Left ventricle myocardium inferior (tissue), 1 donor: ENCODE data around the gene INPP4A. TPM values are rescaled to one million over a fixed set of nuclear protein-coding genes. Genes with fewer than 3 reads are reported as not detected.

Experiments used
- DNase-seq: peaks from one replicate; pipeline ENCODE4 v3.0.0-alpha.2; 2020
- H3K27ac ChIP-seq: fragments of 200-600 bp; replicated peaks from 2 replicates; pipeline ENCODE4 v1.8.0; 2021
- H3K27me3 ChIP-seq: fragments of 200-600 bp; 2 replicates; pipeline ENCODE4 v1.8.0; 2021; ENCODE audit warnings: low read depth
- H3K36me3 ChIP-seq: fragments of 200-600 bp; 2 replicates; pipeline ENCODE4 v1.8.0; 2021
- H3K4me1 ChIP-seq: fragments of 200-600 bp; 2 replicates; pipeline ENCODE4 v1.8.0; 2021
- H3K4me3 ChIP-seq: fragments of 200-600 bp; 2 replicates; pipeline ENCODE4 v1.8.0; 2021; ENCODE audit warnings: mild to moderate bottlenecking, moderate library complexity
- H3K9me3 ChIP-seq: fragments of 200-600 bp; replicated peaks from 2 replicates; pipeline ENCODE4 v1.8.0; 2021
- CTCF ChIP-seq: fragments of 200-600 bp; IDR thresholded peaks from 2 replicates; pipeline ENCODE4 v1.8.0; 2021; ENCODE audit warnings: antibody characterized with exemption, mild to moderate bottlenecking, borderline replicate concordance
- intact Hi-C: fragments of 100-400 bp; cut with micrococcal nuclease; formaldehyde crosslinking; loops from one replicate; pipeline ENCODE4 v1.11.0; 2022
- total RNA-seq: library from RNA; stranded (reverse); fragmentation: NEBNext Ultra II Directional; extraction: Animal tissue kit (Norgen Biotek cat#: 25700); gene quantifications from one replicate; pipeline ENCODE4 v1.2.1, GENCODE V29; 2021
- donor health status: DM: no; HTN: yes; CAD: no; lungs with severe emphysema.

The INPP4A gene
- total RNA-seq, 1 donor from 2014 or later = 20.8 TPM

GRCh38 chr2:98480598-98480997 is 35.9 kb downstream of the INPP4A start:
- Histone ChIP-seq H3K4me1 (peaks cover 89% of the 10 kb centered on the region), H3K27me3 (no peaks in the 10 kb centered on the region), H3K27ac (no peak overlapping the region), H3K4me3 (no peak overlapping the region), H3K36me3 (no peaks in the 10 kb centered on the region), H3K9me3 (no peaks in the 10 kb centered on the region)
- intact Hi-C loops = no loop called here
- no peak for DNase-seq
- no peak for TF ChIP-seq CTCF

GRCh38 chr2:98482362-98482761 is 37.7 kb downstream of the INPP4A start:
- no peaks in the 10 kb centered on the region for H3K9me3 ChIP-seq
- H3K4me3 ChIP-seq = no peak overlapping the region
- H3K4me1 ChIP-seq = peaks cover 84% of the 10 kb centered on the region
- H3K27me3 ChIP-seq = no peaks in the 10 kb centered on the region
- TF ChIP-seq CTCF = no peak
- H3K36me3 ChIP-seq = no peaks in the 10 kb centered on the region
- H3K27ac ChIP-seq = no peak overlapping the region
- DNase-seq = no peak
- intact Hi-C loops = no loop called here

- no peak for TF ChIP-seq CTCF
- peaks cover 84% of the 10 kb centered on the region for H3K4me1 ChIP-seq
- no peak overlapping the region for H3K4me3 ChIP-seq
- H3K27ac ChIP-seq = no peak overlapping the region
- intact Hi-C loops = no loop called here
- no peaks in the 10 kb centered on the region for H3K36me3 ChIP-seq
- no peak for DNase-seq
- H3K9me3 ChIP-seq = no peaks in the 10 kb centered on the region
- H3K27me3 ChIP-seq = no peaks in the 10 kb centered on the region
These were observed 38.7 kb downstream of the INPP4A start for GRCh38 chr2:98483257-98483861.

GRCh38 chr2:98484121-98484557 is 39.5 kb downstream of the INPP4A start:
- DNase-seq = no peak
- Histone ChIP-seq H3K36me3 (no peaks in the 10 kb centered on the region), H3K4me1 (peaks cover 82% of the 10 kb centered on the region), H3K27ac (no peak overlapping the region), H3K9me3 (no peaks in the 10 kb centered on the region), H3K27me3 (no peaks in the 10 kb centered on the region), H3K4me3 (no peak overlapping the region)
- TF ChIP-seq CTCF = no peak
- intact Hi-C loops = no loop called here

- peaks cover 81% of the 10 kb centered on the region for H3K4me1 ChIP-seq
- no peaks in the 10 kb centered on the region for H3K27me3 ChIP-seq
- H3K4me3 ChIP-seq = no peak overlapping the region
- no peaks in the 10 kb centered on the region for H3K36me3 ChIP-seq
- no peak for TF ChIP-seq CTCF
- no peak overlapping the region for H3K27ac ChIP-seq
- no peaks in the 10 kb centered on the region for H3K9me3 ChIP-seq
- DNase-seq = no peak
- intact Hi-C loops = no loop called here
These were observed 40.2 kb downstream of the INPP4A start for GRCh38 chr2:98484652-98485452.
